ENCODE data around the gene TMCC3.

TMCC3 gene

DNA sequence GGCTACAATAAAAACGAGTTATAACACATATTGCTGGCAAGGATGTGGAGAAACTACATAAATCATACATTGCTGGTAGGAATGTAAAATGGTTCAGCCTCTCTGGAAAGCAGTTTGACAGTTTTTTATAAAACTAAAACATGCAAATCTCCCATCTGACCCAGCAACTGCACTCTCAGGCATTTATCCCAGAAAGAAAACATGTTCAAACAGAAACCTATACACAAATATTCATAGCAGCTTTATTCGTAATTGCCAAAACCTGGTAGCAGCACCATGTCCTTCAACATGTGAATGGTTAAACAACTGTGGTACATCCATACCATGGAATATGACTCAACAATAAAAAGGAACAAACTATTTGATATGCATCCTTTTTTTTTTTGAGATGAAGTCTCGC is 10.1 kb upstream of the TMCC3 start:
- Histone ChIP-seq H3K27ac (no peak overlapping the region), H3K4me3 (ENCODE audit: low read depth, low read length) (no peak overlapping the region), H3K36me3 (replicated peaks) (no peaks in the 10 kb centered on the region), H3K27me3 (replicated peaks) (no peaks in the 10 kb centered on the region)
- TF ChIP-seq, protein P1, sequence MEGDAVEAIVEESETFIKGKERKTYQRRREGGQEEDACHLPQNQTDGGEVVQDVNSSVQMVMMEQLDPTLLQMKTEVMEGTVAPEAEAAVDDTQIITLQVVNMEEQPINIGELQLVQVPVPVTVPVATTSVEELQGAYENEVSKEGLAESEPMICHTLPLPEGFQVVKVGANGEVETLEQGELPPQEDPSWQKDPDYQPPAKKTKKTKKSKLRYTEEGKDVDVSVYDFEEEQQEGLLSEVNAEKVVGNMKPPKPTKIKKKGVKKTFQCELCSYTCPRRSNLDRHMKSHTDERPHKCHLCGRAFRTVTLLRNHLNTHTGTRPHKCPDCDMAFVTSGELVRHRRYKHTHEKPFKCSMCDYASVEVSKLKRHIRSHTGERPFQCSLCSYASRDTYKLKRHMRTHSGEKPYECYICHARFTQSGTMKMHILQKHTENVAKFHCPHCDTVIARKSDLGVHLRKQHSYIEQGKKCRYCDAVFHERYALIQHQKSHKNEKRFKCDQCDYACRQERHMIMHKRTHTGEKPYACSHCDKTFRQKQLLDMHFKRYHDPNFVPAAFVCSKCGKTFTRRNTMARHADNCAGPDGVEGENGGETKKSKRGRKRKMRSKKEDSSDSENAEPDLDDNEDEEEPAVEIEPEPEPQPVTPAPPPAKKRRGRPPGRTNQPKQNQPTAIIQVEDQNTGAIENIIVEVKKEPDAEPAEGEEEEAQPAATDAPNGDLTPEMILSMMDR (IDR thresholded peaks at IDR 0.05; ENCODE audit: low read depth, low read length, missing control alignments) = no peak
- no peak for DNase-seq
- in situ Hi-C loops (cut with HindIII; ENCODE audit: low pct_ligation_motif_present, low sequenced_read_pairs) = no loop called here

DNA sequence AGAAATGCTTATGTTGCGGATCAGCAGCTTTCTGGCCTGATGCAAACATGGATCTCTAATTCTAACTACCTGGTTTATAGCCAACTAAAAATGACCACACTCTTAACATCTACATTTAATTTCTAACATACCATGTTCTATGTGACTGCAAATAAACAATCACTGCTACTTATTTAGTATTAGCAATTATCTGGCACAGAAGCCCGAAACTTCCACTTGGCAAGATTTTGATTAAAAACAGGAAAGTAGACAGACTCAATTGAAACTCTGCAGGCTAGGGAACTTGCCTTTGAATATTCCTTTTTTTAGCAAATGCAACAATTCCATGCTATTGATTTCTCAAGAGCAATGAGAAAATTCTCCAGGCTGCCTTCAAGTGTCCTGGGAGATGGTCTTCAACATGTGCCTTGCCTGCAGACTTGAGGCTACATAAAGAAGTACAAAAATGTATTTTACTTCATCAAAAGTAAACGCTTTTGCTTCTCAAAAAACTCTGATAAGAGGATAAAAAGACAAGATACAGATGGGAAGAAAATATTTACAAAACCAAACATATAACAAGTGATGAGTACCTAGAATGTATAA is 9.1 kb upstream of the TMCC3 start:
- Histone ChIP-seq H3K27me3 (replicated peaks) (no peaks in the 10 kb centered on the region), H3K36me3 (replicated peaks) (no peaks in the 10 kb centered on the region), H3K27ac (no peak overlapping the region), H3K4me3 (ENCODE audit: low read depth, low read length) (no peak overlapping the region)
- DNase-seq = no peak
- TF ChIP-seq, protein P1 (IDR thresholded peaks at IDR 0.05; ENCODE audit: low read depth, low read length, missing control alignments) = no peak
- in situ Hi-C loops (cut with HindIII; ENCODE audit: low pct_ligation_motif_present, low sequenced_read_pairs) = no loop called here

DNA sequence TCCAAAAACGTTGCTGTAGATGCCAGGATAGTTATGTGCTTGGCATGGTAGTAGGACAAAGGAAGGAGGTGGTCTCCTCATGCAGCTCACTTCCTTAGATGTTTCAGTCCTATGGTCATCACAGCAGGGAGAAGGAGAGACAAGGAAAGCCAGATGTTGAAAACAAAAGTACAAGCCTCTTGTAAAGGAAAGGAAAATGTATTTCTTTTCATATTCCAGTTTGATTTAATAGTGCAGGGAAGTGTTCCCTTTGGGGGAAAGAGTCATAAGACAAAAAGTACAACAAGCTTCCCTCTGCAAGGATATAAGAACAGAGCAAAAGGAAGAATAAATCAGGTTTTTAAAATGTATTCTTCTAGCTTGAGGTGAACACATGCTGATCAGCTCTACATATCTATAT is 8.6 kb upstream of the TMCC3 start:
- Histone ChIP-seq H3K36me3 (replicated peaks) (no peaks in the 10 kb centered on the region), H3K4me3 (ENCODE audit: low read depth, low read length) (no peak overlapping the region), H3K27ac (no peak overlapping the region), H3K27me3 (replicated peaks) (no peaks in the 10 kb centered on the region)
- TF ChIP-seq, protein P1 (IDR thresholded peaks at IDR 0.05; ENCODE audit: low read depth, low read length, missing control alignments) = no peak
- in situ Hi-C loops (cut with HindIII; ENCODE audit: low pct_ligation_motif_present, low sequenced_read_pairs) = no loop called here
- DNase-seq = no peak

DNA sequence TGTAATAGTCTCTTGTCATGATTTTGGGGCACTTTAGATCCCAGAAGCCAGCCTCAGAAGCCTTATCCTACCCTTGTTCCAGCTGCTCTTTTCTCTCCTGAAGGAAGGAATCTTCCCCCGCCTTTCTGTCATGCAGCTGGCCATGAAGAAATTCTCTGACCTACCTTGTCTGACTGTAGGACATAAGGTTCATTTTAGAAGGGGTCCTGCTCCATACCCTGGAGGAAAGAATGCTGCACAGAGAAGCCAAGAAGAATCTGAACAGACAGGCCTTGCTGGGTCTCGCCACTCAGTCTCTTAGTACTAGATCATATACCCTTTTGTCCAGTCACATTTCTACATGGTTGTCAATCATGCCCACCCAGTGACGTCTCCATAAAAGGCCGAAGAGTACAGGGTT is 6.2 kb upstream of the TMCC3 start:
- H3K36me3 ChIP-seq (replicated peaks) = no peaks in the 10 kb centered on the region
- no peak overlapping the region for H3K27ac ChIP-seq
- in situ Hi-C loops (cut with HindIII; ENCODE audit: low pct_ligation_motif_present, low sequenced_read_pairs) = no loop called here
- no peak for DNase-seq
- TF ChIP-seq, protein P1 (IDR thresholded peaks at IDR 0.05; ENCODE audit: low read depth, low read length, missing control alignments) = no peak
- no peaks in the 10 kb centered on the region for H3K27me3 ChIP-seq (replicated peaks)
- no peak overlapping the region for H3K4me3 ChIP-seq (ENCODE audit: low read depth, low read length)

DNA sequence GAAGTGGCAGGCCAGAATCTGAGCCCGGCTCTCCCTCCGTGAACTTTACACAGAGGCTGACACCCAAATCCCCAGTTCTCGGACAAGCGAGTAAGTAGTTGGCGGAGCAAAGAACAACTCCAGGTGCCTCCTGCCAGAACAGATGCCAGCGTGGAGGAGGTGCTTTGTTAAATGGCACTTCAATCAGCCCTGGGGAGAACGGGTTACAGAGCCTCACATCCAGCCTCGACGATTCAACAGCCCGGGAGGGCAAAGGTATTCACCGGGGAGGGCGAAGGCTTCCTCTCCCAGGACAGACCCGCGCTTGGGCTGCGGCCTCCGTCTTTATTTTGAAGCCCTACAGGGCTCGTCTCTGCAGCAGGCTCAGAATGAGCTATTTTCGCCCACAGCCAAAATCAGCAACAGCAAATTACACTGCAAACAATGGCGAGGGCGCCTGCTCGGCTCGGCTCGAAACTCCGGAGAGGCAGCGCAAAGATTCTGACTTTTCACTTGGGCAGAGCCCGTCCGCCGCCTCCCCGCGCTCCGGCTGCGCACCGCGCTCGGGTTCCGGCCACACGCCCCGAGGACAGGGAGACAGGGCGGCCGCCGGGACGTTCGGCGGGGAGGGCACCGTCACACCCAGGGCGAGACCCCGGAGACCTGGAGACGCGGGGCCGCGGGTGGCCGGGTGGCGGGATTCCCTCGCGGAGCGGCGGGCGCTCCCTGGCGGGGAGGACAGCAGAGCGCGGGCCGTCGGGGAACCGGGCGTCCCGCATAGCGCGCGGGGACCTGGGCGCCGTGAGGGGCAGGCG is 811 bp downstream of the TMCC3 start:
- Histone ChIP-seq H3K27ac (no peak overlapping the region), H3K4me3 (ENCODE audit: low read depth, low read length) (peak overlapping the region; percentile 60), H3K36me3 (replicated peaks) (no peaks in the 10 kb centered on the region), H3K27me3 (replicated peaks) (no peaks in the 10 kb centered on the region)
- DNase-seq = peak; percentile 26
- TF ChIP-seq, protein P1 (IDR thresholded peaks at IDR 0.05; ENCODE audit: low read depth, low read length, missing control alignments) = peak; percentile 22
- in situ Hi-C loops (cut with HindIII; ENCODE audit: low pct_ligation_motif_present, low sequenced_read_pairs) = no loop called here
